PC-3 (cell line): ENCODE data around the gene ADAM12. TPM values are rescaled to one million over a fixed set of nuclear protein-coding genes. Genes with fewer than 3 reads are reported as not detected.

ENCODE experiments used
- ATAC-seq: fragments of 200-7000 bp; cut with Tn5 transposase; 2 replicates; pipeline ENCODE4 v1.9.1; 2020; ENCODE audit warnings: mild to moderate bottlenecking, moderate library complexity
- BruUV-seq: library from RNA; stranded (reverse); fragments of 400-500 nt; replicated peaks from 2 replicates; lab custom pipeline; 2021; lab: Mats Ljungman, UMichigan
- CTCF ChIA-PET: fragments of 300-600 bp; sonication (Branson Sonifier 250); formaldehyde crosslinking; loops from one replicate; lab custom pipeline; 2022; ENCODE audit warnings: antibody characterized with exemption; lab: Charles Lee
- POLR2A ChIA-PET: fragments of 300-600 bp; sonication (Branson Sonifier 250); formaldehyde crosslinking; loops from one replicate; lab custom pipeline; 2022; ENCODE audit warnings: antibody characterized with exemption; ENCODE audit not compliant: unreplicated experiment; lab: Charles Lee
- DNase-seq: peaks from one replicate; pipeline ENCODE4 v3.0.0-alpha.2; 2015
- H2AFZ ChIP-seq: fragments of 300-600 bp; sonication (generic); 2 replicates; pipeline ENCODE4 v1.6.0; 2016; ENCODE audit warnings: antibody characterized with exemption, low read length
- H3F3A ChIP-seq: fragments of 300-600 bp; sonication (generic); one replicate; pipeline ENCODE4 v1.6.0; 2017; ENCODE audit warnings: antibody characterized with exemption, low read length, control low read depth, mild to moderate bottlenecking; ENCODE audit not compliant: unreplicated experiment
- H3K27ac ChIP-seq: fragments of 300-600 bp; sonication (generic); 2 replicates; pipeline ENCODE4 v1.5.1; 2016; ENCODE audit warnings: mild to moderate bottlenecking, low read length
- H3K27me3 ChIP-seq: fragments of 300-600 bp; sonication (generic); 2 replicates; pipeline ENCODE4 v1.6.1; 2016; ENCODE audit warnings: low read length, mixed read lengths
- H3K36me3 ChIP-seq: fragments of 300-600 bp; sonication (generic); 2 replicates; pipeline ENCODE4 v1.6.1; 2016; ENCODE audit warnings: low read depth, mixed run types, low read length, mixed read lengths
- H3K4me1 ChIP-seq: fragments of 300-600 bp; sonication (generic); 2 replicates; pipeline ENCODE4 v1.5.1; 2016; ENCODE audit warnings: low read length; ENCODE audit not compliant: insufficient read depth
- H3K4me2 ChIP-seq: fragments of 300-600 bp; sonication (generic); 2 replicates; pipeline ENCODE4 v1.6.0; 2016; ENCODE audit warnings: low read length
- H3K4me3 ChIP-seq: fragments of 300-600 bp; sonication (generic); 2 replicates; pipeline ENCODE4 v1.5.1; 2016; ENCODE audit warnings: mild to moderate bottlenecking, low read length, mixed read lengths
- H3K79me2 ChIP-seq: fragments of 300-600 bp; sonication (generic); 2 replicates; pipeline ENCODE4 v1.6.1; 2017; ENCODE audit warnings: low read length, mixed read lengths
- H3K9ac ChIP-seq: fragments of 300-600 bp; sonication (generic); 2 replicates; pipeline ENCODE4 v1.6.0; 2016; ENCODE audit warnings: mild to moderate bottlenecking, low read length
- H3K9me2 ChIP-seq: fragments of 300-600 bp; sonication (generic); replicated peaks from 2 replicates; pipeline ENCODE4 v1.6.1; 2016; ENCODE audit warnings: mixed run types, low read length, mixed read lengths
- H3K9me3 ChIP-seq: fragments of 300-600 bp; sonication (generic); 2 replicates; pipeline ENCODE4 v1.6.1; 2016; ENCODE audit warnings: low read length, mixed read lengths
- H4K20me1 ChIP-seq: fragments of 300-600 bp; sonication (generic); 2 replicates; pipeline ENCODE4 v1.6.1; 2016; ENCODE audit warnings: low read length, mixed read lengths
- CTCF ChIP-seq: fragments of 300-600 bp; sonication (generic); conservative IDR thresholded peaks from 2 replicates; pipeline ENCODE4 v1.5.1; 2017; ENCODE audit warnings: antibody characterized with exemption, low read depth, mild to moderate bottlenecking, low read length
- EZH2 ChIP-seq: fragments of 300-600 bp; sonication (generic); IDR thresholded peaks from one replicate; pipeline ENCODE4 v1.6.1; 2017; ENCODE audit warnings: antibody characterized with exemption, mild to moderate bottlenecking, low read length; ENCODE audit not compliant: unreplicated experiment
- EZH2phosphoT487 ChIP-seq: fragments of 300-600 bp; sonication (generic); IDR thresholded peaks from 2 replicates; pipeline ENCODE4 v1.6.1; 2018; ENCODE audit warnings: mild to moderate bottlenecking, antibody characterized with exemption, low read length, borderline replicate concordance
- intact Hi-C: fragments of 100-400 bp; cut with micrococcal nuclease; formaldehyde crosslinking; loops from 2 replicates; pipeline ENCODE4 v1.9.0; 2023
- total RNA-seq: library from RNA; depleted of rRNA; stranded (reverse); fragments of >200 nt; gene quantifications from 2 replicates; pipeline ENCODE4 v1.2.3, GENCODE V29; 2014

The ADAM12 gene
- total RNA-seq, 1 experiment from 2014 or later, result 3.4 TPM

GRCh38 chr10:126153711-126154628 is 234.3 kb downstream of the ADAM12 start:
- no peak overlapping the region for H2AFZ ChIP-seq
- no TSS peak for BruUV-seq
- H3K27me3 ChIP-seq, result no peaks in the 10 kb centered on the region
- DNase-seq (no peak), ATAC-seq (no peak)
- H3K4me2 ChIP-seq, result no peak overlapping the region
- no peak overlapping the region for H3K9ac ChIP-seq
- no peaks in the 10 kb centered on the region for H3K4me1 ChIP-seq
- intact Hi-C loops, result no loop called here
- H3K9me2 ChIP-seq, result no peaks in the 10 kb centered on the region
- CTCF ChIA-PET, result no interaction called here
- no peaks in the 10 kb centered on the region for H3F3A ChIP-seq
- no peaks in the 10 kb centered on the region for H3K79me2 ChIP-seq
- H3K36me3 ChIP-seq, result no peaks in the 10 kb centered on the region
- TF ChIP-seq CTCF (no peak), EZH2 (no peak), EZH2phosphoT487 (no peak)
- POLR2A ChIA-PET, result no interaction called here
- H4K20me1 ChIP-seq, result no peaks in the 10 kb centered on the region
- no peaks in the 10 kb centered on the region for H3K9me3 ChIP-seq
- H3K4me3 ChIP-seq, result no peak overlapping the region
- no peak overlapping the region for H3K27ac ChIP-seq

GRCh38 chr10:126147866-126148587 is 240.2 kb downstream of the ADAM12 start:
- no peak overlapping the region for H3K9ac ChIP-seq
- no peaks in the 10 kb centered on the region for H3K9me2 ChIP-seq
- no peaks in the 10 kb centered on the region for H3K36me3 ChIP-seq
- ChIA-PET POLR2A (no interaction called here), CTCF (no interaction called here)
- no peak overlapping the region for H3K27ac ChIP-seq
- H4K20me1 ChIP-seq, result no peaks in the 10 kb centered on the region
- BruUV-seq, result no TSS peak
- H3F3A ChIP-seq, result no peaks in the 10 kb centered on the region
- no peak overlapping the region for H3K4me2 ChIP-seq
- H3K4me3 ChIP-seq, result no peak overlapping the region
- no peak for TF ChIP-seq EZH2phosphoT487
- no peak for TF ChIP-seq CTCF
- TF ChIP-seq EZH2, result no peak
- intact Hi-C loops, result no loop called here
- no peaks in the 10 kb centered on the region for H3K79me2 ChIP-seq
- ATAC-seq (no peak), DNase-seq (no peak)
- peaks cover 5% of the 10 kb centered on the region; the same call in 1 of the 2 replicates for H3K4me1 ChIP-seq
- peak overlapping the region; percentile 55; the same call in 1 of the 2 replicates for H2AFZ ChIP-seq
- H3K27me3 ChIP-seq, result no peaks in the 10 kb centered on the region
- no peaks in the 10 kb centered on the region for H3K9me3 ChIP-seq
